ENCODE results near the gene ABO.

ABO gene

GRCh38 chr9:133264235-133264764 is 10.7 kb downstream of the ABO start:
- no peak for DNase-seq (ENCODE audit: low spot score)
- TF ChIP-seq CTCF (IDR thresholded peaks at IDR 0.05; ENCODE audit: extremely low read depth, missing control alignments), result no peak

- DNase-seq (ENCODE audit: low spot score), result no peak
- TF ChIP-seq CTCF (IDR thresholded peaks at IDR 0.05; ENCODE audit: extremely low read depth, missing control alignments), result no peak
These were observed 11.4 kb downstream of the ABO start for GRCh38 chr9:133263557-133263956.

GRCh38 chr9:133262226-133262625 is 12.8 kb downstream of the ABO start:
- TF ChIP-seq CTCF (IDR thresholded peaks at IDR 0.05; ENCODE audit: extremely low read depth, missing control alignments), result no peak
- no peak for DNase-seq (ENCODE audit: low spot score)

- no peak for DNase-seq (ENCODE audit: low spot score)
- TF ChIP-seq CTCF (IDR thresholded peaks at IDR 0.05; ENCODE audit: extremely low read depth, missing control alignments), result no peak
These were observed 13.3 kb downstream of the ABO start for GRCh38 chr9:133261753-133262120.

- TF ChIP-seq CTCF (IDR thresholded peaks at IDR 0.05; ENCODE audit: extremely low read depth, missing control alignments), result no peak
- DNase-seq (ENCODE audit: low spot score), result no peak
These were observed 13.8 kb downstream of the ABO start for GRCh38 chr9:133261103-133261752.

- TF ChIP-seq CTCF (IDR thresholded peaks at IDR 0.05; ENCODE audit: extremely low read depth, missing control alignments), result no peak
- DNase-seq (ENCODE audit: low spot score), result no peak
These were observed 14.5 kb downstream of the ABO start for GRCh38 chr9:133260334-133261102.
